ENCODE results near the gene ADAM12.

The ADAM12 gene

DNA sequence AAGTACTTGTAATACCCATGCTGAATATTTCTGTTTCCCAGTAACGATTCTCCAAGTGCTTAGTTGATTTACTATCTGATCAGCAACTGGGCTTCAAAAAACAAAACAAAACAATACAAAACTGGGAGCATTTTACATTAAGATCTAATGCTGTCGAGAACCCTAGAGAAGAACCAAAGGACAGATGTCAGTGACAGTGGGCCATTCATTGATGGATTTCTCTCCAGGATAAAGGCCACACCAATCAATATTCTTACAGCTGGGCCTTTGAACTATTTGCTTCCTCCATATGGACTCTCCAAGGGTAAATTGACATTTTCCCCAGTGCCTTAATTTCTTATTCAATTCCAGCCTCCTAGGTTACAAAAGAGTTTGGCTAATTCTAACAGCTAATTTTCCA is 217.5 kb downstream of the ADAM12 start:
- TF ChIP-seq CTCF (conservative IDR thresholded peaks at IDR 0.05; ENCODE audit: control insufficient read depth, insufficient read depth, low read depth, low read length): no peak

DNA sequence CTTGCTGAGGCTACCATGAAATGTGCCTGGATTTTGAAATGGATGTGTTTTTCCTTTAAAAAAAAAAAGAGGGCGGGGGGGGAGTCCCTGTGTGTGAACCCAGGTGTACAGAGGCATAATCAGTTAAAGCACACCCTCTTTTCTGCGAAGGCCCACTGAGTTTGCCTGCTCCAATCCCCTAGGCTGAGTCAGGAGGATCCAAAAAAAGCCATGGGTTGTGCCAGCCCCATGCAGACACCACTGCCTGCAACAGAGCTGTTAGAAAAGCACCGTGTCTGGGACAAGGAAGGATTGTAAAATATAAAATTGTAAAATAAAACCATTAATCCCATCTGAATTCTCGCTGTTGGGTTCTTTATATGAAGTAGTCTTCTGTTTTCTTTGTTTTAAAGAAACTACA is 217.9 kb downstream of the ADAM12 start:
- TF ChIP-seq CTCF (conservative IDR thresholded peaks at IDR 0.05; ENCODE audit: control insufficient read depth, insufficient read depth, low read depth, low read length): no peak
- H3K4me3 ChIP-seq (ENCODE audit: control insufficient read depth, low read depth, low read length): no peak overlapping the region

More for the DNA sequence above, 217.5 kb downstream of the ADAM12 start:
- no peak for DNase-seq (ENCODE audit: low read depth)
- H3K4me3 ChIP-seq (ENCODE audit: control insufficient read depth, low read depth, low read length): no peak overlapping the region

DNA sequence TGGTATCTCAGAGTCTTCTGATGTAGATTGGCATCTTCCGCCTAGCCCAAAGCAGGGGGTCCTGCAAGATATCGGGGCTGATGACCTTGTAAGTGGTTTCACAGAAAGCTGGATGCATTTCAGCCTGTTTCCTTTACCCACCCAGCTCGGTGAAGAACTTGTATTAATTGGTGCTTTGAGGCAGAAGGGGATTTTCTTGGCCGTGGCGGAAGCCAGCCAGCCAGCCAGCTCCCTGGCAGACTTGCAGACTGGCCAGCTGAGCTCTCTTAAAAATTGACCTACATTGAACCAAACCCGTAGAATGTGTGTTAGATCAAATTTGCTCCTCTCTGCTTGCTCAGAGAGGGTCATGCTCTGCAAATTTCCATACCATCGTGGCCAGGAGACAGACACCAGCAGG is 218.4 kb downstream of the ADAM12 start:
- DNase-seq (ENCODE audit: low read depth): no peak
- no peak for TF ChIP-seq CTCF (conservative IDR thresholded peaks at IDR 0.05; ENCODE audit: control insufficient read depth, insufficient read depth, low read depth, low read length)
- no peak overlapping the region for H3K4me3 ChIP-seq (ENCODE audit: control insufficient read depth, low read depth, low read length)

More for the DNA sequence above, 217.9 kb downstream of the ADAM12 start:
- DNase-seq (ENCODE audit: low read depth): no peak

DNA sequence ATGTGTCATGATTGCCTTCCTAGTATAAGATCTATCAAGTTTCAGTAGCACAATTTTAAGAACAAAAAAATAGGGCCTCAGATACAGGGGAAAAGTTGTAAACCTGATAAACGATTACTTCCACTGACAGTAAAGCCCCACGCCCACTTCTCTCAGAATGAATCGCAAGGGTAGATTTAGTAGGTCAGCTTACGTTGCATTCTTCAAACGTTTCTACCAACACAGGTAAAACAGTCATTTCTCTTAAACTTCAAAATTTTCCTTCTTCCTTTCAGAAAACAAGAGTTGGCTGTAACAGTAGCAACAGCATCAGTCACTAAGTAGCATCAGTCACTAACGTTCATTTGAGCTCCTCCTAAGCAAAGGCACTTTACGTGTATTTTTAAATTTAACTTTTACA is 221.5 kb downstream of the ADAM12 start:
- TF ChIP-seq CTCF (conservative IDR thresholded peaks at IDR 0.05; ENCODE audit: control insufficient read depth, insufficient read depth, low read depth, low read length): no peak
- H3K4me3 ChIP-seq (ENCODE audit: control insufficient read depth, low read depth, low read length): no peak overlapping the region
- no peak for DNase-seq (ENCODE audit: low read depth)

- no peak for TF ChIP-seq CTCF (conservative IDR thresholded peaks at IDR 0.05; ENCODE audit: control insufficient read depth, insufficient read depth, low read depth, low read length)
- no peak for DNase-seq (ENCODE audit: low read depth)
- no peak overlapping the region for H3K4me3 ChIP-seq (ENCODE audit: control insufficient read depth, low read depth, low read length)
Measured at GRCh38 chr10:126165874-126166273, 222.4 kb downstream of the ADAM12 start.

DNA sequence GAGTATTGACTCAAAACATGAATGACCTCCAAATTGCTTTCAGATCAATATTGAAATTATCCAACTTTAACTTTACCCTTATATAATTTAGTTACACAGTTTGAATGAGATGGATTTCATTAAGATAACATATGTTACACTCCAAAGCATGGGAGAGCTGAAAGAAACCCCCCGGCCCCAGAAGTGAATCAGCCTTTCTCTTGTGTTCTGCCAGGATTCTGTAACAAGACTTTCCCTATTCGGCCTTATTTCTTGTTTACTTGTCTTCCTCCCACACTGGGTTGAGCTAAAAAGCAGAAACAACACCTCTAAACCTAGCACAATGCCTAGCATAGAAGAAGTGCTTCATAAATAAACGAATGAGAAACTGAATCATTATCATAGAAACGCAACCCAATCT is 224.8 kb downstream of the ADAM12 start:
- no peak for DNase-seq (ENCODE audit: low read depth)
- no peak overlapping the region for H3K4me3 ChIP-seq (ENCODE audit: control insufficient read depth, low read depth, low read length)
- TF ChIP-seq CTCF (conservative IDR thresholded peaks at IDR 0.05; ENCODE audit: control insufficient read depth, insufficient read depth, low read depth, low read length): no peak

GRCh38 chr10:126161691-126162090 is 226.6 kb downstream of the ADAM12 start:
- no peak for DNase-seq (ENCODE audit: low read depth)
- TF ChIP-seq CTCF (conservative IDR thresholded peaks at IDR 0.05; ENCODE audit: control insufficient read depth, insufficient read depth, low read depth, low read length): no peak
- H3K4me3 ChIP-seq (ENCODE audit: control insufficient read depth, low read depth, low read length): no peak overlapping the region

Data from fibroblast of mammary gland (primary cell).